Fibroblast of lung (primary cell): ENCODE results near the gene DCST2.

Source experiments
- EZH2 ChIP-seq: IDR thresholded peaks from 2 replicates; pipeline ENCODE4 v1.5.1; 2012; ENCODE audit warnings: low read length, control low read depth, mild to moderate bottlenecking; ENCODE audit errors: missing control alignments
- TF ChIP-seq, protein P1 (sequence below), 2 donors: IDR thresholded peaks in 1 of 2; conservative IDR thresholded peaks in 1 of 2; 1 replicate in 1 of 2; 2 replicates in 1 of 2; pipeline ENCODE4 v1.5.1; 2011 to 2012; ENCODE audit warnings: low read length in 2 of 2, control low read depth in 1 of 2, inconsistent platforms in 1 of 2, low read depth in 1 of 2, mild to moderate bottlenecking in 1 of 2

DNA sequence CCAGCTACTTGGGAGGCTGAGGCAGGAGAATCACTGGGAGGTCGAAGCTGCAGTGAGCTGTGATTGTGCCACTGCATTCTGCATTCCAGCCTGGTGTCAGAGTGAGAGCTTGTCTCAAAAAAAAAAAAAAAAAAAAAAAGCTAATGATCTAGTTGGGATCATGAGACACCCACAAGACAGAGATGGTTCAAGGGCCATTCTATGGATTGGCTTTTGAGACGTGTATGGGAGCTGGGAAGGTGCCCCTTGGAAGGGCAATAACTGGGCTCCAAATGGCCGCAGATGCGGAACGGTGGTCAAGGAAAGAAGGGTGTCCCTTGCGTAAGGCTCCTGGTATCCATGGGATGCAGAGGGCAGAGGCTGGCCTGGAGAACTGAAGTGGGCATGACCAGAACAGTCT, 10.8 kb upstream of the DCST2 start:
- TF ChIP-seq, protein P1, sequence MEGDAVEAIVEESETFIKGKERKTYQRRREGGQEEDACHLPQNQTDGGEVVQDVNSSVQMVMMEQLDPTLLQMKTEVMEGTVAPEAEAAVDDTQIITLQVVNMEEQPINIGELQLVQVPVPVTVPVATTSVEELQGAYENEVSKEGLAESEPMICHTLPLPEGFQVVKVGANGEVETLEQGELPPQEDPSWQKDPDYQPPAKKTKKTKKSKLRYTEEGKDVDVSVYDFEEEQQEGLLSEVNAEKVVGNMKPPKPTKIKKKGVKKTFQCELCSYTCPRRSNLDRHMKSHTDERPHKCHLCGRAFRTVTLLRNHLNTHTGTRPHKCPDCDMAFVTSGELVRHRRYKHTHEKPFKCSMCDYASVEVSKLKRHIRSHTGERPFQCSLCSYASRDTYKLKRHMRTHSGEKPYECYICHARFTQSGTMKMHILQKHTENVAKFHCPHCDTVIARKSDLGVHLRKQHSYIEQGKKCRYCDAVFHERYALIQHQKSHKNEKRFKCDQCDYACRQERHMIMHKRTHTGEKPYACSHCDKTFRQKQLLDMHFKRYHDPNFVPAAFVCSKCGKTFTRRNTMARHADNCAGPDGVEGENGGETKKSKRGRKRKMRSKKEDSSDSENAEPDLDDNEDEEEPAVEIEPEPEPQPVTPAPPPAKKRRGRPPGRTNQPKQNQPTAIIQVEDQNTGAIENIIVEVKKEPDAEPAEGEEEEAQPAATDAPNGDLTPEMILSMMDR (conservative IDR thresholded peaks at IDR 0.05 in 1 of 2, IDR thresholded peaks at IDR 0.05 in 1 of 2; ENCODE audit: low read depth in 1 of 2, low read length in 2 of 2): no peak
- no peak for TF ChIP-seq EZH2
